VCaP (cell line): ENCODE measurements around the gene FAM181A.
A peak's percentile ranks its signal among the peaks of the same experiment; 100 is the strongest.

Experiments used
- H3K27ac ChIP-seq: fragments of 450-650 bp; 2 replicates; pipeline ENCODE4 v1.5.1; 2017
- TF ChIP-seq, protein P1 (sequence below): fragments of 450-650 bp; conservative IDR thresholded peaks from 2 replicates; pipeline ENCODE4 v1.5.1; 2017; ENCODE audit warnings: mild to moderate bottlenecking, moderate library complexity

FAM181A gene

DNA sequence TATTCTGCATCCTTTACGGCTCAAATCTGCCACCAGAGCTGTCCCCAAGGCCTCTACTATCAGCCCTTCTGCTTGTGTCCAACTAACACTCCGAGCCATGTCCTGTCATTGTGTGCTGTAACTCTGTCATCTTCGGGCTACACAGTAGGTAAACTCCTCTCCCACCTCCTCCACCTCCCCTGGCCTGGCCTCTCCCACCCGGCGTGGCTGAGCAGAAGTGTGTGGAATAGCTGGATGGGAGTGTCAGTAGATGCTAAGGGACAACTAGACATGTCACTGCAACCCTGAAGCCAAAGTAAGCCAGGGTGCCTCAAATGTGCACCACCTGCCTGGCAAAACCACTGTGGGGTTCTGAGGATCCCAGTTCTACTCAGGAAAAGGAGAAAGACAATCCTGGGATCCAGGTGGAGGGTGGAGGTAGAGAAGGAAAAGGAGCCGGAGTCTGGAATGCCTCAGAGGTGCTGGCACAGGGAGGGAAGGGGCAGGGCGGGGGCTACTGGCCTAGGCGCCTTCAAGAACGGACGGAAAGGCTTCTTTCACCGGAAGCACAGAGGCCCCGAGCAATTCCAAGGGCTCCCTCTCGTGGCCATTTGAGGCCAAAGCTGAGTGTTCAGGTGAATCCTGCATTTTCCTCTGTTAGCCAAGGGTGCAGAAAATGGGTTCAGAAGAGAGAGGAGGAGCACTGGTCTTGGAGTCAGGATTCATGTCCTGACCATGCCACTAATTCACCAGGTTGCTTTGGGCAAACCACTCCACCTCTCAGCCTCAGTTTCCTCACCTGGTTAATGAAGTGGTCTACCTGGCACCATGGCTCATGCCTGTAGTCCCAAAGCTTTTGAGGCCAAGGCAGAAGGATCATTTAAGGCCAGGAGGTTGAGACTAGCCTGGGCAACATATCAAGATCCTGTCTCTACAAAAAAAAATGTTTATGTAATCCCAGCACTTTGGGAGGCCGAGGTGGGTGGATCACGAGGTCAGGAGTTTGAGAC lies 20.5 kb upstream of the FAM181A start:
- no peak overlapping the region for H3K27ac ChIP-seq
- TF ChIP-seq, protein P1, sequence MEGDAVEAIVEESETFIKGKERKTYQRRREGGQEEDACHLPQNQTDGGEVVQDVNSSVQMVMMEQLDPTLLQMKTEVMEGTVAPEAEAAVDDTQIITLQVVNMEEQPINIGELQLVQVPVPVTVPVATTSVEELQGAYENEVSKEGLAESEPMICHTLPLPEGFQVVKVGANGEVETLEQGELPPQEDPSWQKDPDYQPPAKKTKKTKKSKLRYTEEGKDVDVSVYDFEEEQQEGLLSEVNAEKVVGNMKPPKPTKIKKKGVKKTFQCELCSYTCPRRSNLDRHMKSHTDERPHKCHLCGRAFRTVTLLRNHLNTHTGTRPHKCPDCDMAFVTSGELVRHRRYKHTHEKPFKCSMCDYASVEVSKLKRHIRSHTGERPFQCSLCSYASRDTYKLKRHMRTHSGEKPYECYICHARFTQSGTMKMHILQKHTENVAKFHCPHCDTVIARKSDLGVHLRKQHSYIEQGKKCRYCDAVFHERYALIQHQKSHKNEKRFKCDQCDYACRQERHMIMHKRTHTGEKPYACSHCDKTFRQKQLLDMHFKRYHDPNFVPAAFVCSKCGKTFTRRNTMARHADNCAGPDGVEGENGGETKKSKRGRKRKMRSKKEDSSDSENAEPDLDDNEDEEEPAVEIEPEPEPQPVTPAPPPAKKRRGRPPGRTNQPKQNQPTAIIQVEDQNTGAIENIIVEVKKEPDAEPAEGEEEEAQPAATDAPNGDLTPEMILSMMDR = peak; percentile 85

DNA sequence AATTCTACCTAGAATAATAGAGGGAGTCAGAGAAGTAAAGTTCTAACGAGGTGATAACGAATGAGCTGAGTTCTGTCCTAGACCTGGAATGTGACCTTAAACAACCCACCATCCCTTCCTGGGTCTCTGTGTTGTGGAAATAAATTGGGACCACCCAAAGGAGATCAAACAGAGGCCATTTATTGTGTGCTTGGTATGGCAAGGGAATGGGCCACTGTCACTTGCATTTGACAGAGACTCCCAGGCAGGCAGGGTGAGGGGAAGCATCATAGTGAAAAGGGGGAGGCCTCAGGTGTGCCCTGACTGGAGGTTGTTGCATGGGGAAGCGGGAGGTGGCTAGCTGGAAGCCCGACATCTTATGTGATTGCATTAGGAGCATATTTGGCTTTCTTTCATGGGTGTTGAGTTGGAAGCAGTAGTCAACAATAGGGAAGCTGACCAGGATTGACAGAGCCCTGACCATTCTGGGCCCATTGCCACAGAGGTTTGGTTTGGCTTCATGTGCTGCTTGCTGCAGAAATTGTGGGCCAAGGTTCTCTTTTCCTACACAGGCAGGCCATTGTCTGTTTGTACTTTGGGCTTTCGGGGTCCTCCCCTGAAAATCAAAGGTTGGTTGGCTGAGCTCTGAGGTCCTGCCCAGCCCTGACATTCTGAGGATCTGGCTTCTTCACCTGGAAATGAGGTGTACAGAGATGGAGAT lies 17.6 kb upstream of the FAM181A start:
- TF ChIP-seq, protein P1 = no peak
- no peak overlapping the region for H3K27ac ChIP-seq

- no peak overlapping the region for H3K27ac ChIP-seq
- TF ChIP-seq, protein P1 = no peak
Observed at GRCh38 chr14:93911975-93912615, 15.0 kb upstream of the FAM181A start.

DNA sequence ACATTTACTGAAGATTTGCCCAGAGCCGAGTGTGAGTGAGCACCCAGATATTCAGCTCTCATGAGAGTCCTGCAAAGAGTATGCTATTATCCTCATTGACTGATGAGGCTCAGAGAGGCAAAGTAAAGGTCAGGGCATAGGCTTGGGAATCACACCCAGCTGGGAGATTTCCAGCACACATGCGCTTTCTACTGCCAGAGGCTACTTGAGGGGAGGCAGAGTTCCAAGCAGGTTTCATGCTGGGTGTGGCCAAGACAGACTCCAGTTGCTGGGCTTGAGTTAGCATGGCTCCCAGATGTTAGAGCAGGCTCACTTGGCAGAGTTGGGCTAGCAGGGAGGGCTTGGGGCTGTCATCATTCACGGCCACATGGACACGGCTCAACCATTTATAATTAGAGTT lies 14.4 kb upstream of the FAM181A start:
- TF ChIP-seq, protein P1 = no peak

GRCh38 chr14:93914278-93914677 lies 12.9 kb upstream of the FAM181A start:
- TF ChIP-seq, protein P1 = no peak
- H3K27ac ChIP-seq = no peak overlapping the region

More for the DNA sequence above, 14.4 kb upstream of the FAM181A start:
- H3K27ac ChIP-seq = no peak overlapping the region

GRCh38 chr14:93915070-93915705 lies 12.0 kb upstream of the FAM181A start:
- TF ChIP-seq, protein P1 = no peak

More at GRCh38 chr14:93915070-93915705, 12.0 kb upstream of the FAM181A start:
- no peak overlapping the region for H3K27ac ChIP-seq
